Motor neuron (in vitro differentiated cells): ENCODE data around the gene MGAT4D. TPM values are rescaled to one million over a fixed set of nuclear protein-coding genes. Genes with fewer than 3 reads are reported as not detected.
A peak's percentile ranks its signal among the peaks of the same experiment; 100 is the strongest.
"Not testable (repeated sequence)": the region's sequence is repeated elsewhere in the genome, so short reads cannot be mapped to it uniquely, and the experiment has no call there.

Experiments used
- ATAC-seq, 8 experiments: fragments of 200-7000 bp; cut with Tn5 transposase; replicated peaks in 6 of 8; 2 replicates each; pipeline ENCODE4 v1.8.0; 2021; ENCODE audit warnings: mild to moderate bottlenecking in 8 of 8, moderate library complexity in 8 of 8
- H3K27ac ChIP-seq, 2 donors: fragments of 250-450 bp; sonication (Bioruptor Pico); 2 replicates each; pipeline ENCODE4 v1.9.0; 2021; ENCODE audit warnings: antibody characterized with exemption in 2 of 2, mild to moderate bottlenecking in 2 of 2, moderate library complexity in 1 of 2
- H3K4me1 ChIP-seq, 2 donors: fragments of 250-450 bp; sonication (Bioruptor Pico); replicated peaks in 1 of 2; 2 replicates each; pipeline ENCODE4 v1.6.1; 2021; ENCODE audit warnings: antibody characterized with exemption in 2 of 2, mild to moderate bottlenecking in 2 of 2, moderate library complexity in 1 of 2
- H3K4me3 ChIP-seq, 5 donors: fragments of 250-450 bp; sonication (Bioruptor Pico); 2 replicates each; pipeline ENCODE4 v1.9.0; 2021; ENCODE audit warnings: antibody characterized with exemption in 5 of 5, mild to moderate bottlenecking in 5 of 5, moderate library complexity in 4 of 5
- WGBS, 10 experiments: fragments of 450-650 bp; shearing (Covaris generic); methylation state at CpG; one replicate each; pipeline ENCODE4 v1.0.0; 2022; 5-methylcytosine and 5-hydroxymethylcytosine counted together
- in situ Hi-C, 9 experiments: fragments of 400-800 bp; cut with MboI; loops; one replicate each; pipeline ENCODE4 v1.15.0; 2021; ENCODE audit warnings: low sequenced_read_pairs in 9 of 9, low pct_unique_long_range_greater_than_20kb in 2 of 9; ENCODE audit not compliant: unreplicated experiment in 9 of 9
- total RNA-seq, 8 experiments: library from RNA; unstranded; fragments of 300-600 nt; gene quantifications; 2 replicates each; pipeline versions ENCODE4 v1.2.3 to v1.2.4, GENCODE V29; 2022

MGAT4D gene
- total RNA-seq, 8 experiments from 2014 or later: 0.05 to 0.24 (median 0.15) TPM; not detected in 3

DNA sequence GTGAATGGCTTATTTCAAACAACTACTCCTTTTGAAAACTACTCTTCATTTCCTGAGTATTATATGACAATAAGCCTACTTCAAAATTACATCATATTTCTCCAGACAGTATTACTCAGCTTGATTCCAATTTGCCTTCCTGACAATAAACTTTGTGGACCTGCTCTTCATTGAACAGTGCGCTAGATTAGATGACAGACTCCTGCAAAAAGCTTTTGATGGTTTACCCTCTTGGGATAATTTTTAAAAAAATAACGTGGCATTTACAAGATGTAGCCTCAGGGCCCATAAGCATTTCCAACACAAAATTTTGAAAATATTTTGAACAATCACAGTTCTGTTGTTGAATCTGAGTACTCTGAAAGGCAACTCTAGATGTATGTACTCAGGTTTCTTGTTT is 25.9 kb downstream of the MGAT4D start:
- in situ Hi-C loops: no loop called here
- H3K4me1 ChIP-seq: peaks cover 0 to 3% of the 10 kb centered on the region in 2 donors
- 39 to 84% (median 62%) methylated on average over 2 of the region's 2 CpGs; no CpG with 5 or more reads in 4 of the 10 experiments for WGBS, 10 experiments
- ATAC-seq: peak in 3 of 8 experiments; percentile 27 to 34 (median 31)
- H3K4me3 ChIP-seq: no peak overlapping the region
- H3K27ac ChIP-seq: no peak overlapping the region

DNA sequence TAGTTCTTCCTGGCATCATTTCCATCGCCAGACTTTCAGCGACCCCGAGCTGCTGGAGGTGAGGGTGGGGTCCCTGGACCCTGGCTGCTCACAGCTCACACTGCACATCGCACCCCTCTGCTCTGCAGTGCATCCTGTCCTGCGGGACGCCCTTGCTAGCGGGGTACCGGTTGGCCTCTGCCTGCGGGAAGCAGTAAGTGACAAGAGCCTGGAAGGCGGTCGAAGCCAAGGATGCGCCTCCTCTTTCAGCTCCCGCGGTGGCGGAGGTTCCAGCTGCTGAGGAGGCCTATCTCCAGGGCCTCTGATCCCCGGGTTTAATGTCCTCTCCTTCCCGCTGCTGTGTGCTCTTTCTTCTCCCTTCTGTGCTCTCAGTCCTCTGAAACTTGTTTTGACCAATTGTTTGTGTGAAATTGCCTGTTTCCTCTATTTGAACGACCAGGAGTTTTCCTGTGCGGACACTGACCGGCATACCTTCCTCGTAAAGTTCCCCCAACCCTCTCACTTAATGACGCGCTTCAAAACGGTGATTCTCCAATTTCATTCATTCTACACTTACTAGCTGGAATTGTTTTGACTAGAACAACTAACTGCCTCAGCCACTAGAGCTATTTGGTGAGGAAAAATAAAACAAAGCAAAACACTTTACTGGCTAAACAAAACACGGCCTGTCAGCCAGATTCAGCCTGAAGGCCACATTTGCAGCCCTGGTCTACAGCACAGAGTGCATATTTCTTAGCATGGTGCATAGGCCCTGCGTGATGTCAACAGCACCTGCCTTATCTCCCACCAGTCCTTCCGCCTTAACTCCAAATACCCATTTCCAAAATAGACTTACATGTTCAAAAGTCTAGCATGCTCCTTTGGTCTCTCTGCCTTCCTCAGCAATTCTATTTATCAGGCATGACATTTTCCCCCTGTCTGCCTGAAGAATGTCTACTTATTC is 28.0 kb downstream of the MGAT4D start:
- Histone ChIP-seq H3K27ac (no peak overlapping the region), H3K4me1 (peaks cover 0 to 3% of the 10 kb centered on the region in 2 donors), H3K4me3 (no peak overlapping the region)
- in situ Hi-C loops: no loop called here
- no peak for ATAC-seq
- WGBS, 10 experiments: 38 to 100% (median 72%) methylated on average over 1 to 22 of the region's 27 CpGs

DNA sequence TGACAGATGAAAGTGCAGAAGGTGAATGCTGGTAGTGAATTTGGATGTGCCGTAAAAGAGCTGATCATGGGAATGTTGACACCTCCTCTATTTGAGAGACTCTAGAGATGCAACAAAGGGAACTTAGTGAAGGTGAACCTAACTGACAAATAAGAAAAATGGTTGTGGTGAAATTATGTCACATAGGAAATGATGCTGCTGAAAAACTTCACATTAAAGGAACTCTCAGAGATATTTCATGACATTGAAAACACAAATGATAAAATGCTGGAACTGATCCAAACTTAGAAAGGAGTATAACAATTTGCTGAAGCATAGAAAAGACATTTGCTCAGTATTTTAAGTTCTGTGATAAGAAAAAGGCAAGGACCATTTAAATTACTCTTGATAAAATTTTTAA is 31.9 kb downstream of the MGAT4D start:
- in situ Hi-C loops: no loop called here
- ATAC-seq: no peak
- 17 to 100% (median 58%) methylated on average over 1 of the region's 1 CpG; no CpG with 5 or more reads in 2 of the 10 experiments for WGBS, 10 experiments
- Histone ChIP-seq H3K27ac (no peak overlapping the region), H3K4me1 (no peaks in the 10 kb centered on the region), H3K4me3 (no peak overlapping the region)

DNA sequence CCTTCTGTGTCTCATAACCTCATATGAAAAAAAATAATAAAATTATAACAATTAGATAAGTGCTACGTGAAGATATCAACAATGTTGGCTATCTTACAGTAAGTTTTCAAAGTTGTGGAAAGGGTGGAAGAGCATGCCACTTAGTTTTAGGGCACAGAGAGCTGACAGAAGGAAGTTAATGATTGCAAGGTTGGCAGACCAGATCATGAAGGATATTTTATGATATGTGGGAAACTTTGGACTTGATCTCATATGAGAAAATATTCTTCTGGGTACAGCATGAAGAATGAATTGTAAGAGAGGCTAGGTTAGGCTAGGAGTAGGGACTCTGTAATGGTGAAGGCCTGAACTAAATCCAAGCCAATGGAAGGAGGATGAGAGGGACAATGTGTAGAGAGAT is 34.5 kb downstream of the MGAT4D start:
- no peaks in the 10 kb centered on the region for H3K4me1 ChIP-seq
- no peak overlapping the region for H3K27ac ChIP-seq
- in situ Hi-C loops: no loop called here
- no peak overlapping the region for H3K4me3 ChIP-seq
- WGBS, 10 experiments: 0 to 88% (median 55%) methylated on average over 1 of the region's 1 CpG; no CpG with 5 or more reads in 4 of the 10 experiments
- no peak for ATAC-seq

DNA sequence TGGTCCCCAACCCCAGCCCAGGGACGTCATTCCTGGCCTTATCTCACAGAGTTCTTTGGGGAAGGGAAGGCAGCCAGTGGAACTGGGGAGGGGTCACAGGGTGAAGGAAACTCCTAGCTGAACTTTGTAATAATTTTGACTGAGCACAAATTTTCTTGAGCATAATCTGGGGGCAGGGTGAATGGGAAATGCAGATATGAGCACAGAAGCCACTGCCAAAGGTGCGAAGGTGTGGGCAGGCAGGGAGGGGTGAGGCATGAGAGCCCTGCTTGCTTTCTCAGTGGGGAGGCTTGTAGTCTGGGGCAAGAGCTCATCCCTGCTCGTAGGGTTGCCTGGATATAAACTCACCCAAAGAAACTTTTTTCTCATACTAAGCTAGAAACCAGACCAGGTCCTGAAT is 34.9 kb downstream of the MGAT4D start:
- ATAC-seq: no peak
- Histone ChIP-seq H3K4me3 (no peak overlapping the region), H3K27ac (no peak overlapping the region), H3K4me1 (no peaks in the 10 kb centered on the region)
- in situ Hi-C loops: no loop called here
- WGBS, 10 experiments: 0 to 86% (median 67%) methylated on average over 1 to 3 of the region's 3 CpGs; no CpG with 5 or more reads in 3 of the 10 experiments

DNA sequence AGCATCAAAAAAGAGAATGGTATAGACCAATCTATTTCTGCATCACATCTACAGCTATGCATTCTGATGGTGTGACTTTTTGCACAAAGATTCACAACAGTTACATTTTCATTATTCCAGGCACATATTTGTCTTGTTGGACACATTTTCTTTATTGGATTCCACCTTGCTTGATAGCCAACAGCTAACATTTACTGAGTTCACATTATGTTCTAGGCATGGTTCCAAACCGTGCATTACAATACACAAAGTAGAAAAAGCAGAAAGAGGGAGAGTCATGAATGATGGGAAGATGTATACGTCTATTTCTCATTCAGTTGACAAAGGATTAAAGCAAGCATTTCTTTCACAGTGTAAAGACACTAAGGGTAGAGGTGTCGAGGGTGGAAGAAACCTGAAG is 47.7 kb downstream of the MGAT4D start:
- 0 to 93% (median 46%) methylated on average over 1 to 3 of the region's 3 CpGs for WGBS, 10 experiments
- no peak overlapping the region for H3K4me3 ChIP-seq
- in situ Hi-C loops: no loop called here
- peak in 1 of 8 experiments; percentile 63 for ATAC-seq
- no peak overlapping the region for H3K27ac ChIP-seq
- H3K4me1 ChIP-seq: no peaks in the 10 kb centered on the region

DNA sequence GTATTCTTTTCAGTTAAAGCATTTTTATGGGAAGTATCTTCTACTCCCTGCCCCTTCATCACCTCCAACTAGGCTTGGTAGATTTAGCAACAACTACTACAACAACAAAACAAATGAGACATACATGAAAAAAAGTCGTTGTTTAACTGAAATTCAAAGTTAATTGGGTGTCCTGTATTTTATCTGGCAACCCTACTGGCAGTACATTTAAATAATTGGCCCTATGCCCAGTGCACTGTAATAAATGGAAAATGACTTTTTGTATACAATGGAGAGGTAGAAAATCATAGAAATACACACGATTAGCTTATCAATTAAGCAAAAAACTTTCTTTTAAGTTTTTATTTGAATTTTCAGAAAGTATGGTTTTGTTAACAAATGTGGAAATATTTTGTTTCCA is 49.3 kb downstream of the MGAT4D start:
- H3K27ac ChIP-seq: no peak overlapping the region
- in situ Hi-C loops: no loop called here
- no peak overlapping the region for H3K4me3 ChIP-seq
- H3K4me1 ChIP-seq: no peaks in the 10 kb centered on the region
- ATAC-seq: peak in 2 of 8 experiments; percentile 24 to 58
- 0 to 100% (median 42%) methylated on average over 1 to 2 of the region's 2 CpGs for WGBS, 10 experiments

DNA sequence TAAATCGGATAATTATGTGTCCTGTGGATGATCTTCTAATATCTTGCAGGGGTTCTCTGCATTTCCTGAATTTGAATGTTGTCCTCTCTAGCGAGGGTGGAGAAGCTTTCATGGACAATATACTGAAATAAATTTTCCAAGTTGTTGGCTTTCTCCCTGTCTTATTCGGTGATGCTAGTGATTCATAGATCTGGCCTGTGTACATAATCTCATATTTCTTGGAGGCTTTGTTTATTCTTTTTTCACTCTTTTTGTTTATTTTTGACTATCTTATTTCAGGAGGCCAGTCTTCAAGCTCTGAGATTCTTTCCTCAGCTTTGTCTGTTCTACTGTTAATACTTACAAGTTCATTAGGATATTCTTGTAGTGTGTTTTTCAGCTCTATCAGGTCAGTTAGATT is 49.9 kb downstream of the MGAT4D start:
- no peak for ATAC-seq
- Histone ChIP-seq H3K27ac (no peak overlapping the region), H3K4me1 (no peaks in the 10 kb centered on the region), H3K4me3 (no peak overlapping the region)
- WGBS, 10 experiments: 22 to 96% (median 47%) methylated on average over 2 to 3 of the region's 3 CpGs
- in situ Hi-C loops: no loop called here

DNA sequence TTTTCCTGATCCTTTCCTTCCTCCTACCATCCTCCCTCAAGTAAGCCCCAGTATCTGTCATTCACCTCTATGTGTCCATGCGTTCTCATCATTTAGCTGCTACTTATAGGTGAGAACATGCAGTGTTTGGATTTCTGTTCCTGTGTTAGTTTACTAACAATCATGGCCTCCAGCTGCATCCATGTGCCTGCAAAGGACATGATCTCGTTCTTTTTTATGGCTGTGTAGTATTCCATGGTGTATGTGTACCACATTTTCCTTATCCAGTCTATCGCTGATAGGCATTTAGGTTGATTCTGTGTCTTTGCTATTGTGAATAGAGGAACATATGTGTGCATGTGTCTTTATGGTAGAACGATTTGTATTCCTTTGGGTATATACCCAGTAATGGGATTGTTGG is 53.7 kb downstream of the MGAT4D start:
- ATAC-seq, H3K27ac ChIP-seq, in situ Hi-C loops, H3K4me1 ChIP-seq, H3K4me3 ChIP-seq: not testable (repeated sequence)
- 45 to 100% (median 70%) methylated on average over 1 to 4 of the region's 4 CpGs; no CpG with 5 or more reads in 1 of the 10 experiments for WGBS, 10 experiments

DNA sequence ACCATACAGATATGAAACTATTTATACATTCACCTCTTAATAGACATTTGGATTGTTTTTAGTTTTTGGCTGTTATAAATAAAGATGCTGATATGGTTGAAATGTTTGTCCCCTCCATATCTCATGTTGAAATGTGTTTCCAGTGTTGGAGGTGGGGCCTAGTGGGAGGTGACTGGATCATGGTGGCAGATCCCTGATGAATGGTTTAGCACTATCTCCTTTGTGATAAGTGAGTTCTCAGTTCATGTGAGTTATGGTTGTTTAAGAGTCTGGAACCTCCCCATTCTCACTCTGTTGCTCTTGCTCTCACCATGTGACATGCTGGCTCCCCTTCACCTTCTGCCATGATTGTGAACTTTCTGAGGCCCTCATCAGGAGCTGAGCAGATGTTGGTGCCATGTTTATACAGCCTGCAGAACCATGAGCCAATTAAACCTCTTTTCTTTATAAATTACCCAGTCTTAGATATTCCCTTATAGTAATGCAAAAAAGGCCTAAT is 58.4 kb downstream of the MGAT4D start:
- H3K27ac ChIP-seq: no peak overlapping the region
- in situ Hi-C loops: no loop called here
- no peaks in the 10 kb centered on the region for H3K4me1 ChIP-seq
- peak in 3 of 8 experiments; percentile 30 to 67 (median 60) for ATAC-seq
- H3K4me3 ChIP-seq: no peak overlapping the region

DNA sequence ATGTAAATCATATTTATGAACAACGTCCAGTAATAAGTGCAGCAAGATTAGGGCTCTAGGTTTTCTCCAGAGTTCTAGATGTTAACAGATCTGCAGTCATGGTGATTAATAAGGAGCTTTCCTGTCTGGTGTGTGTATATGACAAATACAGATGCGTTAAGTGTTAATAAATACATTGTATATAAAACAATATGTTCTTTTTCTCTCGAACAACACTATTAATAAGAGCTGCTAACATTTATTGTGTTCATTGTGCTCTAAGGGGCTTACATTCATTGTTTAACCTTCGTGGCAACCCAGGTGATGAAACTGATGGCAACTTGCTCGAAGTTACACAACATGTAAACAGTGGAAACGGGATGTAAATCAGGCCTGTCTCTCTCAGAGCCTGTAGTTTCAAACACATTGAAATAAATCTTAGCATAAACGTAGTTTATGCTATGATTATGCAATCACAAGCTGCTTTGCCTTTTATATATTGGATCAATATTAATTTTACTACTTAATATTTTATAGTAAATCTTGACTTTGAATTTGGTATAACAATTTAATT is 70.1 kb downstream of the MGAT4D start:
- in situ Hi-C loops: no loop called here

DNA sequence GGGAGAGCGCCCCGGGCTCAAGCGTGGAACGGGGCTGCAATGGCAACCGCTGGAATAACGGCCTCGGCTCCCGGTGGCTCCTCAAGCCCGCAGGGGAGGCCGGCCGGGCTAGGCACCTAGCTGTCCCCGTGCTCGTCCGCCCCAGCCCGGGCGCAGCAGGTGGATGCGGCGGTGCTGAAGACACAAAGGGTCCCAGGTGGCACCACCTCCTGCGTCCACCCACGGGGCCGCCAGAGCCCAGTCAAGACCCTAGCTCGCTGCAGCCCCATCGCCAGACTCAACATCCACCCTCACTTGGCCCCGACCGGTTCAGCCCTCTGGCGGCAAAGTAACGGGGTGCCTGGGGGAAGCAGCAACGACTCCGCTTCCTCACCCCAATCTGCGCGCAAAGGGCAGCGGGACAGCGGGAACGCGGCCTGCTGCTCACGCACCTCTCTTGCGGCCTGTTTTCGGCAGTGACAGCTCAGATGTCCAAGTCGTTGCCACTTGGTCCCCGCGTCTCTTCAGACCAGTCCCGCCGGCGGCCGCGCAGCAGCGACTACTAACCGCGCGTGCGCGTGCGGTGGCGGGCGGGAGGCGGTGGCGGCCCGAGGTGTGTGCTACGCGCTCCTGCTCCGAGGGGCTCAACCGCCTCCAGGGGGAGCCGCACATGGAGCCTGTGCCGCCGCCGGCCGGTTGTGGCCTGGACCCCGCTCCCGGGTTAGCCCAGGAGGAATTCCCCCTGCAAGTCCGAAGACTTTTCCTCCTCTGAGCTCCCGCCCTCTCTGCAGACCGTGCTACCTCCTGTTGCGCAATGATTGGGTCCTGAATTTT is 70.8 kb downstream of the MGAT4D start, which contains the start of gene CLGN:
CLGN (minus strand) TSS at position 543 of the 813 bp plus-strand sequence. CDS start 14,570 bp downstream, outside the sequence.
- peak; percentile 84 to 95 (median 92) for ATAC-seq
- Histone ChIP-seq H3K27ac (peak within 1 kb of the TSS; percentile 72 to 78), H3K4me1 (peaks cover 5 to 12% of the 10 kb centered on the region in 2 donors), H3K4me3 (peak within 1 kb of the TSS; percentile 52 to 82 (median 69))
- in situ Hi-C loops: no loop called here
- WGBS, 10 experiments: 0 to 9% (median 0%) methylated on average over 3 to 9 of the region's 73 CpGs; no CpG with 5 or more reads in 3 of the 10 experiments

More for the DNA sequence above, 70.1 kb downstream of the MGAT4D start:
- peak in 3 of 8 experiments; percentile 1 to 29 (median 26) for ATAC-seq
- peaks cover 5 to 12% of the 10 kb centered on the region in 2 donors for H3K4me1 ChIP-seq
- H3K27ac ChIP-seq: peak overlapping the region; percentile 72 to 78
- peak overlapping the region; percentile 52 to 82 (median 69) for H3K4me3 ChIP-seq
- 8 to 83% (median 46%) methylated on average over 1 to 7 of the region's 7 CpGs for WGBS, 10 experiments
